IPS DF 4.7 (cell line): ENCODE measurements around the gene NSFL1C.
"Not testable (repeated sequence)": the region's sequence is repeated elsewhere in the genome, so short reads cannot be mapped to it uniquely, and the experiment has no call there.

Experiments used
- DNase-seq: peaks from one replicate; pipeline ENCODE4 v3.0.0-alpha.2; 2013; ENCODE audit warnings: low spot score; ENCODE audit errors: extremely low read depth

NSFL1C gene

DNA sequence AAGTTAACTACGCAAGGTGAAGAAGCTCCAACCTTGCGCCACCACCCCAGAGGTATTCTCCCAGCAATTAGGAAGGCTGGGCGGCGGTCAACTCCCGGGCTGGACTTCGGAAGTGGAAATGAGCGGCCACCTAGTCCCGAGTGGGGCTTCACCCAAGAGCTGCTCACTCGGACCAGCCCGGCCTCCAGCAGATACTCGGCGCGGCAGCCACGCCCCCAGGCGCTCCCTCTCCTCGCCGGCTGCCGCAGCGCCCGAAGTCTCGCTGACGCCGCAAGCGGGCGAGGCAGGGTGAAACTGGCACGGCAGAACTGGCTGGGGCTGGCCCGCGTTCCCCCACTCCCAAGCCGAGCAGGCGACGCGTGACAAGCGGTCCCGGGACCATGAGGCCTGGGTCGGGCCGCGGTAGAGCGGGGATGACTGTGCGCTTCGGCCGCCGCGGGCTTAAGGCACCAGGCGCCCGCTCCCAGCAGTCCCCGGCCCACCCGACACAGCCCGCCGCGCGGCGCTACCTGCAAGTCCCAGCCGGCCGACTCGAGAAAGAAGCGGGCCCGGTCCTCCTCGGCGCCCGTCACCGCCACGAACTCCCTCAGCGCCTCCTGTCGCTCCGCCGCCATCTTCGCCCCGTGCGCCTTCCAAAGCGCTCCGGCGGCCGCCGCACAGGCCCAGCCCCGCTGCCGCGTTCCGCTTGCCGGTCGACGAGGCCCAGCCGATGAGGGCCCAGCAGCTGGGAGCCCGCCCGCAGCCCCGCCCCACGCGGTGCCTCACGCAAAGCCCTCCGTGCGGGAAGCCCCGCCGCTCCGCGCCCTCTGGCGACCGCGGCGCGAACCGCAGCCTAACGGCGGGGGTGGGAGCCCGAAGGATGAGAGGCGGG is at the start of gene NSFL1C:
TSS of gene NSFL1C (minus strand) at position 639 of the 871 bp plus-strand sequence. CDS start at position 614, 25 bp downstream.
- peak; percentile 60 for DNase-seq

DNA sequence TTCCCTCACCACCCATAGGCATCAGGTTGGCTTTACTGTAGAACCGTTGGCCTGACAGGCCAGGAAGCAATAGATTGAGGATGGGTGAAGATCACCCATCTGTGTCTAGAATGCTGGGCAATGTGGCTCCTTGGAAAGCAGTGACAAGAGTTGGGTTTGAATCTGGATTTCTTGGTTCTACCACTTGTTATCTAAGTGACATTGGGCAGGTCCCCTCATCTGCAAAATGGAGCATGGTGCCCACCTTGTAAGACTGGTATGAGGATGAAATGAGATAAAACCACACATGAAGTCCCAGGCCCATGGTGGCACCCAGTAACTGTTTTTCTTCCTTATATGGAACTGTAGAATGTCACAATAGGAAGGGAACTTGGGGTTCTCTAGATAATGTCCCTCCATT is 47.2 kb upstream of the NSFL1C start:
- DNase-seq: no peak

DNA sequence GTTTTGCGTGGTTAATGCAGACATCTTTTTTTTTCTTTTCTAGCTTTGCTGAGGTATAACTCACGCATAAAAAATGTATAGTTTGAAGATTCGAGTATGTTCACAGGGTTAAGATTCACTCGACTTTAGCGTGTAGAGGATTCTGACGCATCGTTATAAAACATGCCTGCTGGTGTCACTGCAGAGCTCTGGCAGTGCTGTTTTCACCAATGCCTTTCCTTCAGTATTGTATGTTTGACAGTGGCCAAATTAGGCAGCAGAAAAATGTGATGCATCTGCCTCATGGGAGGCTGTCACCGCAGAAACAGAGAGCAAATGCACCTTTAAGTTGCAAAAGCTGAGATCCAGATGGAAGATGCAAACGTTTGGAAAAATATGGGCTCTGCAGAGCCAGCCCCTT is 42.6 kb upstream of the NSFL1C start:
- DNase-seq: no peak

DNA sequence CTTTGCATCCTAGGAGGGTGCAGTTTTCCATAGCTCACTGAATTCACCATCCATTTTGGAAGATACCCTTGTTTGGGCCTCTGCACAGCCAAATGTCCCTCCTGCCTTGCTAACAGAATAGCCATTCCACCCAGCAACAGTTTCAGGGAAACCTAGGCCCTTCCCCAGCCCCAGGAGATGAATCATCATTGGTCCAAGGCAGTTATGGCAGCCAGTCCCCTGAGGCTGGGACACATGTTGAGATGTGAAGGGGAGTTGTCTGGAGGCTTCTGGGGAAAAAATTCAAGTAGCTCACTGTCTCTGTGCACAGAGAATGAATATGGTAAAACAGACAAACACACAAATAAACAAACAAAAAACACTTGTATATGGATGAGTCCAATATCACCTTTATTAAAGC is 41.9 kb upstream of the NSFL1C start:
- DNase-seq: no peak

DNA sequence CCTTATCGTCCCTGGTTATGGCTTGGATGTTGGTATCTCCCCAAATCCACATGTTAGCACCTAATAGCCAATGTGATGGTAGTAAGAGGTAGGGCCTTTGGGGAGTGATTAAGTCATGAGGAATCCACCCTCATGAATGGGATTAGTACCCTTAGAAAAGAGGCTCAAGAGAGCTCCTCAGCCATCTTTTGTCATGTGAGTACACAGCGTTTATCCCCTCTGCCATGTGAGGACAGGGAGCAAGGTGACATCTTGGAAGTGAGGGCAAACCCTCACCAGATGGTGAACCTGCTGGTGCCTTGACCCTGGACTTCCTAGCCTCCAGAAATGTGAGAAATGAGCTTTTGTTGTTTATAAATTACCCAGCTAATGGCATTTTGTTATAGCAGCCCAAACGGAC is 40.6 kb upstream of the NSFL1C start:
- no peak for DNase-seq

DNA sequence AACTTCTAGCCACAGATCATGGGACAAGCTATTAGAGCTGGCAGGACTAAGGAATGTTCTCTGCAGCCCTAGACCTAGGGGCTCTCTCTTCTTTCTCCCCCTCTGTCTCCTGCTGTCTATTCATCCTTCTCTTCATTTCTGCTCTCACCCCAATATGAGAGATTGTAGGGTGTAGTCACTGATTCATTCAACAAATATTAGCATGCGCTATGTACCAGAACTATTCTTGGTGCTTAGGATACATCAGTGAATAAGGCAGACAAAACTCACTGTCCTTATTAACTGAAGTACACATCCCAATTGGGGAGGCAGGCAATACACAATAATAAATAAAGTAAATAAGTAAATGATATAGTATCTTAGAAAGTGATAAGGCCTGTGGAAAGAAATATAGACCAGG is 39.2 kb upstream of the NSFL1C start:
- no peak for DNase-seq

DNA sequence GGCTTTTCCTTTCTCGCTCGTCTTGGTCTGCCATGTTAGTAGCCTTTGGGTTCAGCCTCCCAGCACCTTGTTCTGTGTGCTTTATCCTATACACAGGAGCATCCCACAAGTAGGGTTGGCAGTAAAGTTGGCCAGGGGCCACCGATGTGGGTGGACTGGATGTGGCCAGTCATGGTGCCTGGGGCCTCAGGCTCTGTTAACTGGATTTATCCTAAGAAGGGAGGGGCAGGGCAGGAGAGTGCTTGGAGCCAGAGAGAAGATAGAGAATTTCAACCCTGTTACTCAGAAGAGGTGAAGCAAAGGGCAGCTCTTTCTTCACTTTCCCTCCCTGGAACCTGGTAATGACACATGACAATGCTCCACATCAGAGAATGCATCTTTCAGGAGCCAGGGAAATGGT is 38.7 kb upstream of the NSFL1C start:
- DNase-seq: no peak

DNA sequence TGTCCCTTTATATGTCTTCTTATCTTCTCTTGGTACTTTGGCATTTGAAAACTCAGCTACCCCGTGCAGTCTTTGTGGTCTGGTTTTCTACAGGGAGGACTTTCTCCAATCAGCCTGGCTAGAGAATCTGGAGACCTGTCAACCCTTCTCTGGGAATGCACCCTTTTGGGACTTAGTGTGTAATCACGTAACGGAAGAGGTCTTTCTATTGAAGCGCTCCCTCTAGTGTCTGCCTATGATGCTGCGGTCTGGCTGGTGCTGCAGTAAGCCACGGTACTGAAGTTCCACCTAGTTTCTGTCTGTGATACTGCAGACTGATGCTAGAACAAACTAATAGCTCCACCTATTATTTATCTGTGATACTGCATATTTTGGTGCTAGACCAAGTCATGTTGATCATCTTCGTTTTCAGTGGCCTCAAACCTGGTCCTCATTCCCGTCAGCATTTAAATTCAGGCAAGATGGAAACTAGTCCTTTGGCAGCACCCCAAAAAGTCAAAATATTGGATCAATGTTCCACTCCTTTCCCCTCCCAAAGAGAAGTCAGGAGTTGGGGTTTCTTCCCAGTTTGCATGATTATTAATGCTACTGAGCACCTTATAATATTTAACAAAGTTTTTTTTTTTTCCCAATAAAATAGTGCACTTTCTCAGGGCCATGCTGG is 37.0 kb upstream of the NSFL1C start:
- DNase-seq: peak; percentile 79

DNA sequence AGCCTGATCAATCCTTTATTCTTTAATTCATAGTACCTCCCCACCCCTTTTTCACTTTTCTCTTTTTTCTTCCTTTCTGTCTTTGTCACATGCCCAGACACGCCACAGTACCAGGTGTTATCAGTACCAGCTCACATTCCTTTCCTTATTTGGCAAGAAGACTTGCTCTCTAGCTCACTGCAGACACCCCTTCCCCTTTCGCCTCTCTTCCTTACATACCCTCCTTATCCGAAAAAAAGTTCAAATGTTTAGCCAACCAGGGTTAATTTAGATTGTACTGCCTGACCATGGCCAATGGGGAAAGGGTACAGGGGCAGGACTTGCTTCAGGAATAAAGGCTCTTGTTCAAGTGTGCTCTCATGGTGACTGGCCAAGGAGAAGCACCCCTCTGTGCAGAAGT is 33.8 kb upstream of the NSFL1C start:
- no peak for DNase-seq

DNA sequence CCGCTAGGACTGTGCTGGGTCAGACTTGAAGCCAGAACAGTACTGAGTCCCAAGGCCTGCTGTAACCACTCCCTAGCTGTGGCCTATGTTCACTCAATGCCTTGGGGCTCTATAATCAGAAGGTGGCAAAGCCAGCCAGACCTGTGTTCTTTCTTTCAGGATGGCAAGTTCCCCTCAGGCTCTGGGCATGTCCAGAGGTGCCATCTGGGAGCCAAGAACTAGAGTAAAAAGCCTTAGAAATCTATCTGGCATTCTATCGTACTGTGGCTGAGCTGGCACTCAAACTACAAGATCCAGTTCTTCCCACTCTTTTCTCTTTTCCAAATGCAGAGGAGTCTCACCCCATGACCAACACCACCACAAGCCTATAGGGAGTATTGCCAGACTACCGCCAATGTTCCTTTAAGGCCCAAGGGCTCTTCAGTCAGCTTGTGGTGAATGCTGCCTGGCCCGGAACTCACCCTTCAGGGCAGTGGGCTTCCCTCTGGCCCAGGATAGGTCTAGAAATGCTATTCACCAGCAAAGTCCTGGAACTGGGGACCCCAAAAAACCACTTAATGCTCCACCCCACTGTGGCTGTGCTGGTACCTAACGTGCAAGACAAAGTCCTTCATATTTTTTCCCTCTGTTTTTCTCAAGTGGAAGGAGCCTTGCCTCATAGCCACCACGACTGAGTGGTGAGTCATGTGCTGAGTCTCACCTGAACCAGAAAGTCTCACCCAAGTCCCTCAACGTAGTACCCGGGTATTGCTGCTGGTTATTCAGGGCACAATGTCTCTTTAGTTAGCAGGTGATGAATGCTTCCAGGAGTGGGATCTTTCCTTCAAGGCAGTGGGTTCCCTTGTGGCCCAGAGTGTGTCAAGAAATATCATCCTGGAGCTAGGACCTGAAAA is 33.1 kb upstream of the NSFL1C start:
- no peak for DNase-seq

DNA sequence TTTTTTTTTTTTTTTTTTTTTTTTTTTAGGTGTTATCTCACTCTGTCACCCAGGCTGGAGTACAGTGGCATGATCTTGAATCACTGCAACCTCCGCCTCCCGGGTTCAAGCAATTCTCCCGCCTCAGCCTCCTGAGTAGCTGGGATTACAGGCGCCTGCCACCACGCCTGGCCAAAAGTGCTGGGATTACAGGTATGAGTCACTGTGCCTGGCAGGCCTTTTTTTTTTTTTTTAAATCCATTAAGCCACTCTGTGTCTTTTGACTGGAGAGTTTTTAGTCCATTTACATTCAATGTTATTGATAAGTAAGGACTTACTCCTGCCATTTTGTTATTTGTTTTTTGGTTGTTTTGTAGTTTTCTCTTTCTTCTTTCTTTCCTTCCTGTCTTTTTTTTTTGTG is 30.7 kb upstream of the NSFL1C start:
- DNase-seq: not testable (repeated sequence)

DNA sequence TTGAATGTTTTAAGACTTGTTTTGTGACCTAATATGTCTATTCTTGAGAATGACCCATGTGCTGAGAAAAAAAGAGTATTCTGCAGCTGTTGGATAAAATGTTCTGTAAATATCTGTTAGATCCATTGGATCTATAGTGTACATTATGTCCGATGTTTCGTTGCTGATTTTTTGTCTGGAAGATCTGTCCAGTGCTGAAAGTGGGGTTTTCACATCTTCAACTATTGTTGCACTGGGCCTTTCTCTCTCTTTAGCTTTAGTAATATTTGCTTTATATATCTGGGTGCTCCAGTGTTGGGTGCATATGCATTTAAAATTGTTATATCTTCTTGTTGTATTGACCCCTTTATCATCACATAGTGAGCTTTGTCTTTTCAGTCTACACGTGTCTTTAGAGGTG is 30.3 kb upstream of the NSFL1C start:
- DNase-seq: no peak

DNA sequence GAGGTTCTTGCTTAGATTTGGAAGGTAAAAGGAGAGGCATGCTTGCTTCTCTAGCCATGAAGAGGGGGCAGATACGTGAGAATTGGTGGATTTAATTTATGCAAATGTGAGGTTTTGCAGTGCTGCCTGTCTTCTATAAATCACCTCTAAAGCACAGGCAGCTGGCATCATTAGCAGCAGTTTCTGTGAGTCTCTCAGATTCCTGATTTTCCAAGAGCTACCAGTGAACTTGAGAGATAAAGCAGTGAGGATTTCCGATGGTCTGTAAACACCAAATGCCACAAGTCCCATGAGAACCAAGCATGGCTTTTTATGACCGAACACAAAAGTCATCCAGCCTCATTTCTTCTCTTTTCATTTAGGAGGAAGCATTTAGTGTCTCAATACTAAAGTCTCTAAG is 27.8 kb upstream of the NSFL1C start:
- DNase-seq: no peak

DNA sequence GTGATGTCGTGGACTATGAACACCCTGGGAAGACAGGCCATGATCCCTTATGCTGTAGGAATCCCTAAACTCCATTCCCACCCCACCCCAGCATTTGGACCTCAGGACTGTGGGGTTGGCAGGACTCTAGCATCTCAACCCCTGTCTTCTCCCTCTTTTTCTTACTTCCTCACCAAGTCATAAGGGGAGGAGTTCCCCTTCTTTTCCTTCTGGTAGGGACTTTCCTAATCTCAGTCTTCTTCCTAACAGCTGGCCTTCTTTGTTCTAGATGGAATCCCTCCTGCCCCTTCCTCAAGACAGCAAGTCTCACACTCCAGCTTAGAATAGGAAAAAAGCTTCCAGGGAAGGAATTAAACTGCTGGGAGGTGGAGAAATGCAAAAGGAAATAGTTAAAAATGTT is 26.9 kb upstream of the NSFL1C start:
- no peak for DNase-seq

DNA sequence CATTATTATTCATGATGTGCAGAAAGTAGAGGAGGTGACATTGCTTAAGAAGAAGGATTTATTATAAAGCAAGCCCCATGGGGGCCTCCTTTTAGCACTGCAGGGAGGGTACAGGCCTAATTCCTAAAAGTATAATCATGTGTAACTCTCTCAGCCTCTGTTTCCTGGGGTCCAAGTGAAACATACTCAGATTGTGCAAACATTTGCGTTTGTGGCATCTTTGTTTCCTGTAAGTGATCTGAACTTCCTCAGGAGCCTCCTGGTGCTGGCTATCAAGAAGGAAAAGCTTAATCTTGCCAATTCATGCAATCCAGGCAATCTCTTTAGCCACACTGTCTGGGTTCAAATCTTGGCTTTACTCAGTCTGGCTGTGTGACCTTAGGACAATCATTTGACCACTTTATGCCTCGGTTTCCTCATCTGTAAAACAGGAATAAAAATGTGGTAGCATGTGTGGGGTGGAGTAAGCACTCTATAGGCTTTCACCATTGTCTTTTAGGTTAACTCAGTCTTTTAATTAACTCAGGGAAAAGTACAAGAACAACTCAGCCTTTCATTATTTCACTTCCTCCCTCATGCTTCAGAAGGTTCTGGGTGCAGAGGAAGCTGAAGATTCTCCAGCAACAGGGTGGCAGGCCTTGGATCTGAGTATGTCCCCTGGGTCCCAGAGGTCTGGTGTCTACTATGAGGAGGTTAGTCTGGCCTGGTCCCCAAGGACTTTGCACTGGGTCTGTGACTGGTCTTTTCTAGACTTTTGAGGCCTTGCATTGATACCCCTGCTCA is 25.4 kb upstream of the NSFL1C start:
- no peak for DNase-seq

DNA sequence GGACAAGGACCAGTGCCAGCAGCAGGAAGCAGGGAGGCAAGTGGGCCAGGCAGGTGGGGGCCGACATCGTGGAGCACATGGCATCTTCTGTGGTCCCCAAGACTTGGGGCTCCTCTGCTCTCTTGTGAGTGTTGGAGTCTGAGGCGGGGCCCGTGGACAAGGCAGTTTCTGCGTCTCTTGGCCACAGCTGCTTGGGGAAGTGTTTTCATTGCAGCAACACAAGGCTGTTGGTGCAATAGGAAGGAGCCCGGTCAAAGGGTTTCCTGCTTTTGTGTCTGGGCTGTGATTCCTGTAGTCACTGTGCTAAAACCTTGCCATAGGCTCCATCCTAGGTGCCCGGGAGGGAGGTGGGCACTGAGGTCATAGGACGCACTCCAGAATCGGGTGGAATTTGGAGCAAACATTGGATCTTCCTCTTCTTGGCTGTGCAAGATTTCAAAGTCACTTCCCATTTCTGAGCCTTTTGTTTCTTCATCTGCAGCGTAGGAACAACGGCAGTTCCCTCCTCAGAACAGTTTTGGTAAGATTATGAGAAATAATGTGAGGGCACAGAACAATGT is 24.7 kb upstream of the NSFL1C start, which contains the start of gene SIRPB2:
TSS of gene SIRPB2 (minus strand) at position 140 of the 560 bp plus-strand sequence. CDS start at position 79, 61 bp downstream.
- DNase-seq: no peak

DNA sequence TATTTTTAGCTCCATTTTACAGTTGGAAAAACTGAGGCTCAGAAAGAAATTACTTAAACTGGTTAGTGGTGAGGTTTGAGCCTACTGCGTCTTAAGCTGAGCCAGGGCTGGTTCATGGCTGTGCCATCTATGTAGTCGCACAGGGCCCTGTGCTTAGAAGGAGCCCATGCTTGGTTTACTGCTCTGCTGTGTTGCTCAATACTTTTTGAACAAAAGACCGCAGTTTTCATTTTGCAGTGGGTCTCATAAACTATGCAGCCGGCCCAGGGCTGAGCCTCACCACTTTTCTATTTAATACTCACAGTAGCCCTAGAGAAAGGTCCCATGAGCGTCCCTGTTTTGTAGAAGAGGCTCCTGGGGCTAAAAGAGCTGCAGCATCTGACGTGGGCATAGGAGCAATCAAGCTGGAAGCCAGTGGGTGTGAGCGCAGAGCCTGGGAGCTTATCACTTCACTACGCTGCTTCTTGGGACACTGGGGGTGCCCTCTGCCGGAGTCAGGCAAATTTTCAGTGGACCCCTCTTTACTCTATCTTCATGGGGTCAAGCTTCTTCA is 24.1 kb upstream of the NSFL1C start:
- DNase-seq: no peak

DNA sequence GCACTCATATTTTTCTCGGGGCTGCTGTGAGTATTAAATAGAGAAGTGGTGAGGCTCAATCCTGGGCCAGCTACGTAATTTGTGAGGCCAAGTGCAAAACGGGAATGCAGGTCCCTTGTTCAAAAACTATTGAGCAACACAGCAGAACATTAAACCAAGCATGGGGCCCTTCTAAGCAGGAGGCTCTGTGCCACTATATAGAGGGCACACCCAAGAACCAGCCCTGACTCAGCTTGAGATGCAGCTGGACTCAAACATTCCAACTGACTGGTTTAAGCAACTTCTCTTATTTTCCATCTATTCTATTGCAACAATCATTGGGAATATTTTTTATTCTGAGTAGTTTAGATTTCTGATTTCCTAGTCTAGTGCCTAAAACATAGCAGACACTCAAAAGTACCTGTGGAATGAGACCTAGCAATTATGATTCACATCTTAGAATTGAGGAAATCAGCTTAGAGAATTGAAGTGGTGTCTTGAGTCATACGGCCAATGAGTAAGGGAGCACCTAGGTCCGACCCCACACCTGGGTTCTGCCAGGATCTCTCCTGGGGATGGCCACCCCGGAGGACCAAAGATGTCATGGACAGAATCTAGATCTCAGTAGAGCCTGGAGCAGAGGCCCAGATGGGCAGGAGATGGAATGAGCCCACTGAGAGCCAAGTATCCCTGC is 23.3 kb upstream of the NSFL1C start:
- DNase-seq: no peak

DNA sequence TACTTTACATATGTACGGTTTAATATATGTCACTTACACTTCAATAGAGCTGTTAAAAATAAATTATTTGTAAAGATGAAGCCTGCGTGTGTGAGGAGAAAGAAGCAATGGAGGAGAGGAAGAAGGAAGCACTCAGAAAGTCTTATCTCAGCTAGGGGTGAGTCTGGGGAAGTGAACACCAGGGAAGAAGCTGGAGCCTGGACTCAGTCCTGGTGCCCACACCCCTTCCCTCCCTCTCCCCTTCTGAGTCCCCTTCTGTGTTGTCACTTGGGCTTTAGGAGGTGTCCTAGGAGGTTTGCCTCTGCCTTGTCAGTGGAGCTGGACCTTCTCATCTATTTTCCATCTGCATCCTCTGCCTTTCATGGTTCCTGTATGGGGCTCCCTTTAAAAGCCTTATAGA is 22.7 kb upstream of the NSFL1C start:
- no peak for DNase-seq

DNA sequence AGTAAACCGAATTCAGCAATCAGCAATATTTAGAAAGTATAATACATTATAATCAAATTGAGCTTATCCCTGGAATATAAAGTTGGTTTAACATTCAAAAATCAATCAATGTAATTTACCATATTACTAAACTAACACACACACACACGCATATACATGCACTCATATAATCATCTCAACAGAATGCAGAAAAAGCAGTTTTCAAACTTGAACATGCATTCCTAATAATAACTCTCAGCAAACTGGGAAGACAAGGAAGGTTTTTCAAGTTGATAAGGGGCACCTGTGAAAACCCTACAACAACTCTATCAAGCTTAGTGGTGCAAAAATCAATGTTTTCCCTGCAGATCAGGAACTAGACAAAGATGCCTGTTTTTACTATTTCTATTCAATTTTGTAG is 19.9 kb upstream of the NSFL1C start:
- no peak for DNase-seq
